Islet of Langerhans (tissue), 1 donor: ENCODE results near the gene TGM2.

Source experiments
- FAIRE-seq: peaks from one replicate; lab custom pipeline; 2011; peaks lifted over from hg19 to GRCh38; lab: Jason Lieb, UNC

TGM2 gene

GRCh38 chr20:38165089-38165965, at the start of gene TGM2:
Gene TGM2, minus strand, starts transcription at chr20:38165270. Its CDS starts 72 bp downstream, at chr20:38165198.
- FAIRE-seq = no peak

- no peak for FAIRE-seq
Measured at GRCh38 chr20:38214256-38215193, 49.5 kb upstream of the TGM2 start.

- FAIRE-seq = no peak
Measured at GRCh38 chr20:38213607-38213940, 48.5 kb upstream of the TGM2 start.

- FAIRE-seq = no peak
Measured at GRCh38 chr20:38212806-38213606, 47.9 kb upstream of the TGM2 start.

GRCh38 chr20:38211200-38212097, 46.4 kb upstream of the TGM2 start:
- FAIRE-seq = no peak

GRCh38 chr20:38210741-38211140, 45.7 kb upstream of the TGM2 start:
- no peak for FAIRE-seq

- no peak for FAIRE-seq
Measured at GRCh38 chr20:38209736-38210405, 44.8 kb upstream of the TGM2 start.

- FAIRE-seq = no peak
Measured at GRCh38 chr20:38209054-38209675, 44.1 kb upstream of the TGM2 start.

- FAIRE-seq = no peak
Measured at GRCh38 chr20:38208523-38208922, 43.5 kb upstream of the TGM2 start.

GRCh38 chr20:38208088-38208487, 43.0 kb upstream of the TGM2 start:
- FAIRE-seq = no peak

- no peak for FAIRE-seq
Measured at GRCh38 chr20:38207621-38208020, 42.6 kb upstream of the TGM2 start.

- no peak for FAIRE-seq
Measured at GRCh38 chr20:38205001-38205400, 39.9 kb upstream of the TGM2 start.

- FAIRE-seq = no peak
Measured at GRCh38 chr20:38203981-38204357, 38.9 kb upstream of the TGM2 start.

- FAIRE-seq = no peak
Measured at GRCh38 chr20:38203337-38203980, 38.4 kb upstream of the TGM2 start.

GRCh38 chr20:38202982-38203293, 37.9 kb upstream of the TGM2 start:
- no peak for FAIRE-seq

GRCh38 chr20:38202153-38202981, 37.3 kb upstream of the TGM2 start:
- no peak for FAIRE-seq

GRCh38 chr20:38201356-38201755, 36.3 kb upstream of the TGM2 start:
- no peak for FAIRE-seq

GRCh38 chr20:38200646-38201045, 35.6 kb upstream of the TGM2 start:
- FAIRE-seq = no peak
